ENCODE data around the gene RAD54L.
"Not testable (repeated sequence)": the region's sequence is repeated elsewhere in the genome, so short reads cannot be mapped to it uniquely, and the experiment has no call there.

Gene RAD54L

DNA sequence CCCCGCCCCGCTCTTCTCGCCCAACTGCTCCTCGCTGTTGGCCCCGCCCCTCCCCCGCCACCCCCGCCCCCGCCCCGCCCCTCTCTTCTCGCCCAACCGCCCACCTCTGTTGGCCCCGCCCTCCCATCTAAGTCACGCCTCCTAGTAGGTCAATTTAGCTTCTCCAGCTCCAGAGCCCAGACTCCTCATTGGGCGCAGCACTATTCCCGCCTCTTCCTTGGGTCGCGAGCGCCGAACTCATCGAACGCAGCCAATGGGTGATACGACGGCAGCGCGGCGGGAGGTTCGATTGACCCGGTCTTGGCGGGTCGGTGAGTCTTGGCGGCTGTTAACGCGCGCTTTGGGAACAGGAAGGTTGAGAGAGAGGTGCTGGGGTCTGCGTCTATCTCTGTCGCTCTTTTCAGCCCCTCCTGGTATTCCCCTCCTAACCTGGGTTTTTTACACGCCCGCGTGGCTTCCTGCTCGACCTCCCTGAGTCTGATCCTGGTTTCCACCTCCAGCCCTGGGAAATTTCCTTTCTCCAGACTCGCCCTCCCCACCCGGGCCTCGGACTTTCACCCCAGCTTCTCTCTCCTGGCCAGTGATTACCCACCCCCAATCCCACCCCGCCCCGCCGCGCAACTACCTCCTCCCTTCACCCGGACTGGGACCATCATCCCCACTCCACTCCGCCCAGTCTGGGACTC is at the start of gene RAD54L:
Gene RAD54L (plus strand): TSS at position 328 of the 686 bp plus-strand sequence. CDS start 643 bp downstream, outside the sequence.
- peak; percentile 95 for DNase-seq

DNA sequence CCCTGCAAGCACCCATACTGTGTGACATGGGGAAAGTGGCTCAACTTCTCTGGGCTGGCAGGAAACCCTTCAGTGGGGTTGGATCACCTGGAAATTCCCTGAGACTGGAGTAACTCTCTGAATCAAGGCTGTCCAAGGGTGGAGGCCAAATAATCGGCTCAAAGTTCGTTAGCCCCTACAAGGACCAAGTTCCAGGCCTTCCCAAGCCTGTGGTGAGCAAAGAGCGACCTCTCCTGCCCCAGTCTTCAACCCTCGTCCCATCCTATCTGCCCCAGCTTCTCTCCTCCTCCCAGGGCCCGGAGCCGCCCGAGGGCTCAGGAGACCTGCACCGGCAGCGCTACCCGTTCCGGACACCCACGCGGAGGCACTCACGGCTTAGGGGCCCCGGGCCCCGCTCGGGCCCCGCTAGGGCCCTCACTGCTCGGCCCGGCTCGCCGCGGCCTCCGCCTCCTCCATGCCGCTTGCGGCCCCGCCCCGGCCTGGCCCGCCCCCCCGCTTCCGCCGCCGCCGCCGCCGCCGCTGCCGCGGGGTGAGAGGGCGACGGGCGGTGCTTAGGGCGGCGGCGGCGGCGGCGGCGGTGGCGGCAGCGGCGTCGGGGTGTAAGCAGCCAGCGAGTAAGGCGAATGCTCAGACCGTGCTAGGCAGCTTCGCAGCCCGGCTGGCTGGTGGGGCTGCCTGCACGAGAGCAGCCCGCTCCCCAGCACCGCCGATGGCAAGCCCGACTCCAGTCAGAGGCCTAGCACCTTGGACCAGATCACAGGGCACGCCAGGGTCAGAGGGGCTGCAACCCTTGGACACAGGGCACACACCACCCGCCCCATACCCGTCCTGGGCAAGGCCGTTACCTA is 49.4 kb upstream of the RAD54L start, which contains the start of gene POMGNT1:
Gene POMGNT1 (minus strand): TSS at position 471 of the 848 bp plus-strand sequence. CDS start 613 bp downstream, outside the sequence.
- peak; percentile 60 for DNase-seq

DNA sequence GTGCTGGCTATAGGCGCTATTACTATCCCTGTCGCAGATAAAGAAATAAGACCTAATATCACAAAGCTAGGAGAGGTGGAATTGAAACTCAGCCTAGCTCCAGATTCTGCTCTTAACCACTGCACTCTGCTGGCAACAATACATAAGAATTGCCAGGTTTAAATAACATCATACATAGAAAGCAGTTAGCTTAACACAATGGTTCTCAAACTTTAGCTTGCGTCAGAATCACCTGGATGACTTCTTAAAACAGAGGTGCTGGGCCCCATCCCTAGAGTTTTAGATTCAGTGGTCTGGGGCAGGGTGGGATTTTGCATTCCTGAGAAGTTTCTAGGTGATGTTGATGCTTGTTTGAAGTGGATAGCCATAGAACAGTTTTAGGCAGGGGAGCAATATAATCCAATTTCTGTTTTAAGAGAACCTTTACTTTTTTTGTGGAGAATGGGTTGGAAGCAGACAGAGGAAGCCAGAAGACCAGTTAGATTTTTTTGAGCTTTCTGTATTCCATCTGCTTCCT is 48.3 kb upstream of the RAD54L start:
- no peak for DNase-seq

DNA sequence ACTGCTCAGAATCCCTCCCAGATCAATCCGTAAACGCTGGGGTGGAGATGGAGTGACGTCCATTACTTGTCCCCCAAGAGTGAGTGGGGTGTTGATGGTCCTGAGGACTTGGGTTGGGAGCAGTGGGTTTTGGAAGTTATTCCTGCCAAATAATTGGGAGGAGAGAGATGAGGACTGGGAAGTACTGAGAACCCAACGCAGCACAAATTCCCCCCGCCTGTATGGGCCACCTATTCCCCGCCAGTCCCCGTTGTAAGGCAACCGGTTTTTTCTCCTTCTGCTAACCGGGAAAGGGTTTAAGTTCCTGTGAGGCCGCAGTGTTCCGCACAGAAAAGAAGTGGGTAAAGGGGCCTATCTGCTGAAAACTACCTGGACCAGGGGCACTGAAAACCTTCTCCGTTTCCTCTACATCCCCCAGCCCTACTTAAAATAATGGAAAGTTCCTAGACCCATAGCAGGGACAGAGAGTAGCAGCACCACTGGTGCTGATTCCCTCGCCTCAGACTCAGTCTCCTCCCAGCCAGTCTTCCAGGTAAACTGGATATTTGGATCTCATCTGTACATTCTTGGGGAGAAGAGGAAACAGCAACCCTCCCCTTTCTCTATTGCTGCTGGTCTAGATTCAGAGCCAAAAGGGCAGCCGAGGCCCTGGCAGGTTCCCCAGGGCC is 43.7 kb upstream of the RAD54L start:
- no peak for DNase-seq

DNA sequence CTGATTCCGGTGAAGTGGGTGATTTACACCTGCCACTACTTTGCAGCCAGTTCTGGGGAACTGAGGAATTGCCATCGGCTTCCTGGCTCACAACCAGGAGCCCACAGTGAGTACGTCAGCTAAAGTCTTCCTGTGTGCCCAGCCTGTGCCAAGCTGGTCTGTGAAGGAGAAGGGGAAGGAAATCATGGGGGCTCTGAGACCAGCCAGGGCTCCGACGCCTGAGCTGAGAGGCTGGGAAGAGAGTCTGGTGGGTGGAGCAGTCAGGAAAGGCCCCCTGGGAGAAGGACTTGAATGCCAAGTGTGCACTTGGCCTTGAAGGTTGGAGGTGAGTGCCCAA is 43.2 kb upstream of the RAD54L start:
- no peak for DNase-seq

DNA sequence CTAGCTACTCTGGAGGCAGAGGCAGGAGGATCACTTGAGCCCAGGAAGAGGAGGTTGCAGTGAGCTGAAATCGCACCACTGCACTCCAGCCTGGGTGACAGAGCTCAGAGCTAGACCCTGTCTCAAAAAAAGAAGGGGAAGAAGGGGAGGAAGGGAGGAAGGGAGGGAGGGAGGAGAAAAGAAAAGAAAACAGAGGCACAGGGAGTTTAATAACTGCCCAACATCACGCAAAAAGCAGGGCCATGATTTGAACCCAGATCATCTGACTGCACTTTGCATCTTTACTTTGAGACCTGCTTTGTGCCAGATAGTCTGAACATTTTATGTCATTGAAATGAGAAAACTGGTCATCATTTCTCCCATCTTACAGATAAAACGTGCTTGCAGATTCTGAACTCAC is 42.4 kb upstream of the RAD54L start:
- DNase-seq, result no peak

DNA sequence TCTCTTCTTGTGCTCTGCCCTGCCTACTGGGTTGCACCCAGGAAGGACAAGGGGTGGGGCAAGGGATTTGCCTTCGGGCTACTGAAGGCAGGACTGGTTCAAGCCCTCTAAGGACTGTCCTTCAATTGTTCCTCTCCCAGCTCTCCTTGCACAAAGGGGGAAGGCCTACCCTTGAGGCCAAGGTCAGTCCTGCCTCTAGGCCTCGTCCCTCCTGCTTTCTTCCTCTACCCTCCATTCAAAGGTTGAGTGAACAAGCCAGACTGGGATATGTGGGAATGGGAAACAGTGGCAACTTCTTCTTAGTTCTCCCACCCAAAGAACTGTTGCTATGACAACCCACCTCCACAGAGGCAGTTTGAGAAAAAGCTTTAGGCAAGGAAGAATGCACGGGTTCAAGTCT is 41.8 kb upstream of the RAD54L start:
- DNase-seq, result no peak

DNA sequence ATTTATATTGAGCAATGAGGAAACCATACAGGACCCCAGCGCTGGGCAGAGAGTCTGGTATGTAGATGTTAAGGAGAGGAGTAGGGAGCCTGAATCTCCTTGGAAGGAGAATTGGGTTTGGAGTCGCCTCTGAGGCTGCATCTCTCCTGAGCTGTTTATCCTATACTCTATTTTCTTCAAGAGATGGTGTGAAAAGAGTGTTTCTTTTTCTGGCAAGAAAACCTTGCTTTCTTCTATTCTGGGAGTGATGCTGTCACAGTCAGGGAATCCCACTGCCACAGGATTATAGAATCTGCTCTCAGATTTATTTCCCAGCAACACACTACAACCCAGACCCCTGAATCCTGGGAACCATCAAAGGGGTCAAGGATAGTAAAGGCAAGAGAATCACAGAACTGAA is 41.2 kb upstream of the RAD54L start:
- no peak for DNase-seq

DNA sequence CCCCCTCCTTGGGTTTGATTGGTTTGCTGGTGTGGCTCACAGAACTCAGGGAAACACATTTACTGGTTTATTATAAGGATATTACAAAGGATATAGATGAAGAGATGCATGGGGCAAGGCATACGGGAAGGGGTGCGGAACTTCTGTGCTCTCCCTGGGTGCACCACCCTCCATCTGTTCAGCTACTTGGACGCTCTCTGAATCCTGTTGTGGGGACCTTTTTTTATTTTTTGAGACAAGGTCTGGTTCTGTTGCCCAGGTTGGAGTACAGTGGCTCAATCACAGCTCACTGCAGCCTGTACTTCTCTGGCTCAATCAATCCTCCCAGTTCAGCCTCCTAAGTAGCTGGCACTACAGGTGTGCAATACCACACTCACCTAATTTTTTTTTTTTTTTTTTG is 37.0 kb upstream of the RAD54L start:
- no peak for DNase-seq

DNA sequence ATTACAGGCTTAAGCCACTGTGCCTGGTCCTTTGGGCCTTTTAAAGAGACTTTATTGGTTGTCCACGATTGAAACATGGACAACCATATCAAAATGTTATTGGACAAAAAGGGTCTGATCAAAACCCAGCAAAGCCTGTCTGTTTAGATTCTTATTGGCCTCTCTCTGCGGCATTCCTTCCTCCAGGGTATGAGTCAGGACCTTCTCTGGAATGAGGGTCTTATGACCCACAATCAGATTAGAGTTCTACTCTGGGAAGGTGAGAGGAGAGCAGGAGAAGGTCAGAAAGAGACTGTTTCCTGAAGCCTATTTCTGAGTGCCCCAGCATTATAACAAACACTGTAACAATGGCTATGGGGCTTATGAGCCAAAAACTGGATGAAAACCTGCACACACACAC is 36.5 kb upstream of the RAD54L start:
- no peak for DNase-seq

DNA sequence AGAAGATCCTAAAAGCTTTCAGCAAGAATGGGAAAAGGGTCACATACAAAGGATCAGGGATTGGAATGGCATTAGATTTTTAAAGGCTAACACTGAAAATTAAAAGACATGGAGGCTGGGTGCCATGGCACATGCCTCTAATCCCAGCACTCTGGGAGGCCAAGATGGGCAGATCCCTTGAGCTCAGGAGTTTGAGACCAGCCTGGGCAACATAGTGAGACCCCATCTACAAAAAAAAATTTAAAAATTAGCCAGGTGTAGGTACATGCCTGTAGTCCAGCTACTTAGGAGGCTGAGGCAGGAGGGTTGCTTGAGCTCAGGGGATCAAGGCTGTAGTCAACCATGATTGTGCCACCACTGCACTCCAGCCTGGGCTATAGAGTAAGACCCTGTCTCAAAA is 32.1 kb upstream of the RAD54L start:
- DNase-seq, result no peak

DNA sequence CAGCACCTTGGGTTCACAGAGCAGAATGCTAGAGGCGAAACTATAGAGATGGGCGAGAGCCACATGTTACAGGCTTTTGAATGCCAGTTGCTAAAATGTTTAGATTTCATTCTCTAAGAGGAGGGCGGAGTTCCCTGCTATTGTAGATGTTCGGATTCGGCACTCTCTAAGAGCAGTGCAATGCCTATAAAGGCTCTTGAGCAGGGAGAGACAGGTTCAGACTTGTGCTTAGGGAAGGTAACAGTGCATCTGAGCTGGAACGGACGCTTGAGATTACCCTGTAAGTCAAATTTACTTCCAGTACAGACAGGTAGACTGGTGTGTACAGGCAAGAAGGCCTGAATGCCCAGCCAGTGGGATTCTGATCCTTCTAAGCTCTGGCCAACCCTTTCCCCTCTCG is 29.1 kb upstream of the RAD54L start:
- DNase-seq, result no peak

DNA sequence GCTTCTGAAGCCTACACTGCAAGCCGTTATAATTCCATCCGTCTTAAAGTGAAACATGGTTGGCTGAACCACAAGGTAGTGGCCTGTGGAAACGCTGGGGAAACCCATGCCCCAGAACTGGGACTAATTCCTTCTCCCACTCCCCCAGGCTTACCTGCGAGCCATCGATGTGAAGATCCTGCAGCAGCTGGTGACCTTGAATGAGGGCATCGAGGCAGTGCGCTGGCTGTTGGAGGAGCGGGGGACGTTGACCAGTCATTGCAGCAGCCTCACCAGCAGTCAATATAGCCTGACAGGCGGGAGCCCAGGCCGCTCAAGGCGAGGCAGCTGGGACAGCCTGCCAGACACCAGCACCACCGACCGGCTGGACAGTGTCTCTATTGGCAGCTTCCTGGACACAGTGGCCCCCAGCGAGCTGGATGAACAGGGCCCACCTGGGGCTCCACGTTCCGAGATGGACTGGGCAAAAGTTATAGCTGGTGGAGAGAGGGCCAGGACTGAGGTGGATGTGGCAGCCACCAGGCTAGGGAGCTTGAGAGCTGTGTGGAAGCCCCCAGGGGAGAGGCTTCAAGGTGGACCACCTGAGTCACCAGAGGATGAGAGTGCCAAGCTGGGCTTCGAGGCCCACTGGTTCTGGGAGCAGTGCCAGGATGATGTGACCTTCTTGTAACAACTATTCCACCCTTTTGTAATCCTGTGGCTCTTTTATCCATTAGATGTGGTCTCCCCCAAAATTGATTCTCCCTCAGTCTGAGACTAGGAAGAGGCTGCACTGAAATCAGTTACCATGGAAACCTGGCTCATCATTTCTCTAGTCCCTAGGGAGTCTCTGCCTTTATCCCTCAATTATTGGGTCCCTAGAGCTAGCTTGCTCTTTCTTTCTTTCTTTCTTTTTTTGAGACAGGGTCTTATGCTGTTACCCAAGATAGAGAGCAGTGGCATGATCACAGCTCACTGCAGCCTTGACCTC is 27.7 kb upstream of the RAD54L start:
- no peak for DNase-seq

DNA sequence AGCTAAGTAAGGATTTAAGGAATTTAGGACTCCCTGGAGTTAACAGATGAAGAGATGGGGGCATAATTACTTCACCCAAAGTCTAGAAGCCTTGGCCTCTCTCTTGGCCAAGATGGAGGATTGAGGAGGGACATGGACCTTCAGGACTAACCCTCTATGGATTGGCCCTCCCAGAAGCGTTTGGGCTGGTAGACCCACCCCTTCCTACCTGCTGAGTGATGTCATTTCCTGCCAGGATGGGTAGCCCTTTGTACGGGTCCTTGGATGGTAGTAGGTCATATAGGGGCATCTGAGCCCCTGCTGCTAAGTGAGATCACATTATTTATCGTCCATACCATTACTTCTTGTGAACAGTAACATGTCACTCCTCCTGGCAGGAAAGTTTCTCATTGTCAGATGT is 26.8 kb upstream of the RAD54L start:
- DNase-seq, result no peak

DNA sequence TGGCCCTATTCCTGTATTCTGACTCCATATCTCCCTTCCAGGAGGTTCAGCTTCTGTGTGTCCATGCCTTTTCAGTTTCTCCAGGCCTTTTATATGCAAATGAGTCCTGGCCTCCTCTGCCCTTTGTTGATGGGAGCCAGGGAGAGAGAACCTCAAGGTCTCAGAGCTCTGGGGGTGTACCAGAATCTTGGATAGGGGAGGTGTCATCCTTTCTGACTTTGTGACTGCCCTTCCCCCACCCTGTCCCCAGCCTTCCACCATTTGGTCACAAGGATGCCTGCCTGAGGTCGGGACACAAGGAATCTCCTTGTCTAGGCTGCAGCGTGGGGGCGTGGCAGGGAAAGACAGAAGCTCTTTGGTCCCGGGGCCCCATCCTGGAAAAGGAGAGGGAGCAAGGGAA is 25.8 kb upstream of the RAD54L start:
- no peak for DNase-seq

DNA sequence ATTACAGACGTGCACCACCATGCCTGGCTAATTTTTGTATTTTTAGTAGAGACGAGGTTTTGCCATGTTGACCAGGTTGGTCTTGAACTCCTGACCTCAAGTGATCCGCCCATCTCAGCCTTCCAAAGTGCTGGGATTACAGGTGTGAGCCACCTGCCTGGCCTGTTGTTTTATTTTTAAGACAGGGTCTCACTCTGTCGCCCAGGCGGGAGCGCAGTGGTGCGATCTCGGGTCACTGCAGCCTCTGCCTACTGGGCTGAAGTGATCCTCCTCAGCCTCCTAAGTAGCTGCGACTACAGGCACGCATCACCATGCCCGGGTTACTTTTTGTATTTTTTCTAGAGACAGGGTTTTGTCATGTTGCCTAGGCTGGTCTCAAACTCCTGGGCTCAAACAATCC is 24.5 kb upstream of the RAD54L start:
- DNase-seq, result not testable (repeated sequence)

DNA sequence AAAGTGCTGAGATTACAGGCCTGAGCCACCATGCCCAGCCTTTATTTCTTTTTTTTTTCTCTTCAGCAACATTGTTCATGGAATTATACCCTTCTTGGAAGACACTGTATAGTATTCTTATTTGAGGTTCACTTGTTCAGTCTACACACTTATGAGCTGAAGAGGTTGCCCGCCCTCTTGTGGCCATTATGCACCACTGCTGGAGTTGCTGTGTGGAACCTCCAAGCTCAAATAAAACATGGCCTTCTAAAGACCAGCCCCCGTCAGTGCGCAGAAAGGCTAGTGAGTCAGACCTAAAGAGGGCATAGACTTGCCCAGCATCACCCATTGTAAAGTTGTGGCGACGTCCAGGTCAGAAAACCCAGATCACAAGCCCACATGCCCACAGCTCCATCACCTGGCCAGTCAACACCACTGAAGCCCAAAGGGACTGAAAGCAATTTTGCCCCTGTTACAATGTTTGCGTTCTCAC is 24.1 kb upstream of the RAD54L start:
- peak; percentile 80 for DNase-seq

DNA sequence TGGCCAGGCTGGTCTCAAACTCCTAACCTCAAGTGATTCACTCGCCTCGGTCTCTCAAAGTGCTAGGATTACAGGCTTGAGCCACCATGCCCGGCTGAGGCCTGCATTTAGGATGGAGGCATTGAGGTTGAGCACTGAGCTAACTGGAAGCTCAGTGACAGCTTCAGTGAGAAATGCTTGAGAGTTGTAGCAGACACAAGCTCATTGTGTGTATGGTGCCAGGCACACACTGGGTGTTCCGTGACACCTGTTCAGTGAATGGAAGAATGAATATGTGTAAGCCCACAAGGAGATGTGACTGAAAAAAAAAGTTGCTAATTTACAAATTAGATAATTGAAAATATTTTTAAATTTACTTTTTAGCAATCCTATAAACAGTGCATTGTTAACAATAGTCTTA is 22.6 kb upstream of the RAD54L start:
- no peak for DNase-seq

DNA sequence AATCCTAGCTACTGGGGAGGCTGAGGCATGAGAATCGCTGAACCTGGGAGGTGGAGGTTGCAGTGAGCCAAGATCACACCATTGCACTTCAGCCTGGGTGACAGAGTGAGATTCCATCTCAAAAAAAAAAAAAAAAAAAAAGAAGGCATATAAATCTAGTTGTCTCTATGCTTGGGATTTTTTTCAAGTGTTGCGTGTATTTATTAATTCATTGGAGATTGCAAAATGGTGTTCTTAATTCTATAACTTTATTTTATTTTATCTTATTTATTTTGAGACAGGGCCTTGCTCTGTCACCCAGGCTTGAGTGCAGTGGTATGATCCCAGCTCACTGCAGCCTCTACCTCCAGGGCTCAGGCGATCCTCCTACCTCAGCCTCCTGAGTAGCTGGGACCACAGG is 16.3 kb upstream of the RAD54L start:
- not testable (repeated sequence) for DNase-seq

DNA sequence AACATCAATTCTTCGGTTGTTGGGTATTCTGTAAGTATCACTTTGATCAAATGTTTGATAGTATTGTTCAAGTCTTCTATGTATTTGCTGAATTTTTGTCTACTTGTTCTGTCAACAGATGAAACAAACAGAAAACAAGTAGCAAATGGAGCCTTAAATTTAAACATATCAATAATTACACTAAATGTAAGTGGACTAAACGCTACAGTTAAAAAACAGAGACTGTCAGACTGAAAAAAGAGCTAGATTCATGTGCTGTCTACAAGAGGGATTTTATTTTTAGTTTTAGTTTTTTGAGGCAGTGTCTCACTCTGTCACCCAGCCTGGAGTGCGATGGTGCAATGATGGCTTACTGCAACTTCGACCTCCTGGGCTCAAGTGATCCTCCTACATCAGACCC is 10.7 kb upstream of the RAD54L start:
- no peak for DNase-seq

DNA sequence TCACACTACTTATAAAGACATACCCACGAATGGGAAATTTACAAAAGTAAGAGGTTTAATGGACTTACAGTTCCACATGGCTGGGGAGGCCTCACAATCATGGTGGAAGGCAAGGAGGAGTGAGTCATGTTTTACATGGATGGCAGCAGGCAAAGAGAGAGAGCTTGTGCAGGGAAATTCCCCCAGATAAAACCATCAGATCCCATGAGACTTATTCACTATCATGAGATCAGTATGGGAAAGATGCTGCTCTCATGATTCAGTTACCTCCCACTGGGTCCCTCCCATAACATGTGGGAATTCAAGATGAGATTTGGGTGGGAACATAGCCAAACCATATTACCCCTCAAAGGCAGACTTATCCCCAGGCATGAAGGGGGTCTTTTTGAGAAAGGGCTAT is 8.7 kb upstream of the RAD54L start:
- not testable (repeated sequence) for DNase-seq

DNA sequence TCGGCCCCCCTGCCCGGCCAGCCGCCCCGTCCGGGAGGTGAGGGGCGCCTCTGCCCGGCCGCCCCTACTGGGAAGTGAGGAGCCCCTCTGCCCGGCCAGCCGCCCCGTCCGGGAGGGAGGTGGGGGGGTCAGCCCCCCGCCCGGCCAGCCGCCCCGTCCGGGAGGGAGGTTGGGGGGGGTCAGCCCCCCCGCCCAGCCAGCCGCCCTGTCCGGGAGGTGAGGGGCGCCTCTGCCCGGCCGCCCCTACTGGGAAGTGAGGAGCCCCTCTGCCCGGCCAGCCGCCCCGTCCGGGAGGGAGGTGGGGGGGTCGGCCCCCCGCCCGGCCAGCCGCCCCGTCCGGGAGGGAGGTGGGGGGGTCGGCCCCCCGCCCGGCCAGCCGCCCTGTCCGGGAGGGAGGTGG is 5.8 kb upstream of the RAD54L start:
- DNase-seq, result not testable (repeated sequence)

Measured in NCI-H146 (cell line).